HG03378 (cell line): ENCODE results near the gene BMP7.

Experiments used
- ATAC-seq: cut with Tn5 transposase; IDR thresholded peaks from one replicate; pipeline ENCODE4 v1.9.1; 2021; ENCODE audit warnings: mild to moderate bottlenecking, moderate library complexity; ENCODE audit not compliant: unreplicated experiment

BMP7 gene

DNA sequence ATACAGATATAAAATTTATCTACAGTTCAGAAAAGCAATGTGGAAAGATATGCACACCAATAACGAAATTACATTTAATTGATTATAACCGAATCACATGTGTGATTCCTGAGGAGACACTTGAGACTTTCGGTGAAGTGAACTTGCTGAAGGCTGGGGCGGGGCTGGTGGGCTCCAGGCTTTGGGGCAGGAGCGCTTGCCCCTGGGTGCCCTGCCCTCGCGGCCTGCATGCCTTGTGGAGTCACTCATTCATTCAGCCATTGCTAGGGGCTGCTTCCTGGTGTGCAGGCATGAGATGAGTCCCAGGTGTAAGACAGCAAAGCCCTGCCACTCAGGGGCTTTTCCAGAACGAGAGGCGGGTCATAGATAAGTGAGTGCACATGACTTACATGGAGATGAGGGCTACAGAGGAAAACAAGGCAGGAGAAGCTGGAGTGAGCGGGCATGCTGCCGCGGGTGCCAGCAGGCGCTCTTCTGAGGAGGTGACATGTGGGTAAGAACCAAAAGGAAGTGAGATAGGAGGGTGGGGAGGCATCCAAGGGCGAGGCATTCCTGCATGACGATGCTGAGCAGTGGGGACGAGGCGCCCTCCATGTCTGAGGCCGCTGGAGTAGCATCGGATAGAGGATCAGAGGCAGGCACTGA lies 88.7 kb downstream of the BMP7 start:
- ATAC-seq = no peak

DNA sequence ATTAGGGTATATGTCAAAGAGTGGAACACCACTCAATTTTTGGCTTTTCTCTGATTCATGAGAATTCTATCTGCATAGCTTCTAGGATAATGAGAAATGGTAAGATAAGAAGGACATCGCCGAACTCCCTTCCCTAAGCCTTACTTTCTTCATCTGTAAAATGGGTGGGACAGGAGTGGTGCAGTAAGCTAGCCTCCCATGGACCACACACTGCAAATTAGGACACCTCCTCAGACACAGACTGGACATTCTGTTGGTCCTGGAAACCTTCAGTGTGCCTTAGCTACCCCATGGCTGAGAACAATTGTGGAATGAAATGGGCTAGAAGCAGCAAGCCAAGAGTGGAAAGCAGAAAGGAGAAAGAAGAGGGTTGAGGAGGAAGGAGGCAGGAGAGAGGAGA lies 89.6 kb downstream of the BMP7 start:
- ATAC-seq = no peak

DNA sequence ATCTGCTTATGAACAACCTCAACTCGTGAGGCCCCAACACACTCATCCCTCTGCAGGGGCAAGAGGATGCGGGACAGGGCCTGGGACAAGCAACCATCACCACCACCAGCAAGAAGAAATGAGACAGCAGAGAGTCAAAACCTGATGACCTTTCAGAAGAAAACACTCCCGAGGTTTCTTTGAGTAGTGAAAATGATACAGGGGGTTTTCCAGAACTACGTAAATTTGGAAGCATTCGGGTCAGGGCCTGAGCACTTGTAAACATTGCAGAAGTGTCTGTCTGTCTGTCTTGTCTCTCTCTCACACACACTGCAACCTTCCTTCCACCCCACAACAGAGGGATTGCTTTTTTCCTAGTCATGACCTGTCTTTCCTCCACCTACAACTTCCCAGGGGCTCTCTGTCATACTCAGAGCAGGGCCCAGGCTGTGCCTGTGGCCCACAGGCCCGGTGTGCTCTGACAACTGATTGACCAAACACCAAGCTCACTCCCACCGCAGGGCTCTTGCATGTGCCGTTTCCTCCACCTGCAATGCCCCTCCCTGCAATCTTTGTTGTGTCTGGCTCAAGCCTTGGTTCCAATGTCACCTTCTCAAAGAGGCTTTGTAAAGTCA lies 90.9 kb downstream of the BMP7 start:
- no peak for ATAC-seq

DNA sequence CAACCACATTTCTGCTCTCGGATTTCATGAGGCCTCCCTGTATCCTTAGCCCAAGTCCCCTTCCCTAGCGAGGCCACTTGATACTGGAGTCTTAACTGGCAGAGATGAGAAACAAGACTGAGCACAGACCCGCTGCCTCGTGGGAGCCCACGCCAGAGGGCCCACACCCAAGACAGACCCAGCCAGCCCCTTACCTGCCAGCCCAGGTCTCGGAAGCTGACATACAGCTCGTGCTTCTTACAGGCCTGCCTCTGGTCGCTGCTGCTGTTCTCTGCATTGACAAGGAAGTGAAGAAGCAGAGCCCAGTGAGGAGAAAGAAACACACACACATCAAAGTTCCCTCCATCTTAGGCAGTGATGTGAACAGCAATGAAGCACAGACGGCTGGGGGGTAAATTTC lies 91.7 kb downstream of the BMP7 start:
- ATAC-seq = no peak

DNA sequence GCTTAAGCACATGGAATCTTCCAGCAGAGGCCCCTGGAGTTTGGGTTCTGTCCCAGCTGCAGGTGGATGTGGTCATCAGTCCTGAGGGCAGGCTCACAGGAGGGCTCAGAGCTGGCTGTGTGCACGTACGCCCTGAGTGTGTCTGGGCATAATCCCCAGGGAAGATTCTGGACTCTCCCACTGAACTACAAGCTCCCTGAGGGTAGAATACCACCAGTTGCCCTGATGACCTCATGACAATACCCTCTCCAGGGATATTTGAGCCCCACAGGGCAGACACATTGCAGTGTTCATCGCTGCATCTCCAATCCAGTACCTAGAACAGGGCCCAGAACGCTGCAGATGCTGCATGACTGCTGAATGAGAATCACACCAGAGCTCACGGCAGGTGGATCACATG lies 92.5 kb downstream of the BMP7 start:
- no peak for ATAC-seq

DNA sequence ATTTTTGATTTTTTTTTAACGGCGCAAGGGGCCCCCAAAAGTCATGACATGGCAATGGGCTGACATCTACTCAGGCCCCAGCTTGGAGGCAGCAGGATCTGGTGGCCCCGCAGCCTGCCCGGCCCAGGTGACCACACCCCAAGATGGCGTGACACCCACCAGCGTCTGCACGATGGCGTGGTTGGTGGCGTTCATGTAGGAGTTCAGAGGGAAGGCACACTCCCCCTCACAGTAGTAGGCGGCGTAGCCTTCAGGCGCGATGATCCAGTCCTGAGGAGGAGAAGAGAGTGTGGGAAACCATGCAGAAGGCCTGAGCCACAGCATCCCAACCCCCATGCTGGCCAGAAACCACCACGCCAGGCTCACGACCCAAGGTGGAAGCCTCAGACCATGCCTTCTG lies 93.4 kb downstream of the BMP7 start:
- ATAC-seq = no peak

DNA sequence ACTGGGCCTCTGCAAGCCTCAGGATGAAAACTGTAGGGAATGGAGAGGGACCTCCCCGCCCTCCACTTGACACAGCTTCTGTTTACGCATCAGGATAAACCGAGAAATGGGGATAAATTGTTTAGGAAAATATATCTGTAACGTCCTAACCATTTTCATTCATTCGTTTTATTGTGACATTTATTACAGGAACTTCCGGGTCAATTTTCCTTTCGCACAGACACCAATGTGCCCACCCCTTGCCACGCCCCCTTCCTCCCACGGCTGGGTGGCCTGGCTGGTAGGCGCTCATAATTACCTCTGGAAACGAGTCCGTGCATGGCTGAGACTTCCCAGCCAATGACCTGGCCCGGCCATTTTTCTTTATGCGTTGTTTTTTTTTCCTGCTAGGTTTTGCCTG lies 96.1 kb downstream of the BMP7 start:
- ATAC-seq = no peak

DNA sequence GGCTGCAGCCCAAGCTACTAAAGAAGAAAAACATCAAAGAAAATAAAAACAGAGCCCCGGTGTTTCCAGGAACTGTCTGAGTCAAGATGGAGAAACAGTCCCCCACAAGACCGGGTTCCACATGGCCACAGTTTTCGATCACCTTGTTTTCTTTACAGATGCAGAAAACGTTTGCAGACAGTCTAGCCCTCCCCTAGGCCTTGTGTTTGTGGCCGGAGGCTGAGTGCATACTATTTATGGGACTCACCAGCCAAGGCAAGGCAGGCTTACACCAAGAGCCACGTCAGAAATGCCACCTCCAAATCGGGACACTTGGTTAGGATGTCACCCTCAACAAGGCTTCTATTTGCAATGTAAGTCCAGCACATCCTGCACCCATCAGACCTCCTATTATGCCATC lies 97.3 kb downstream of the BMP7 start:
- no peak for ATAC-seq

DNA sequence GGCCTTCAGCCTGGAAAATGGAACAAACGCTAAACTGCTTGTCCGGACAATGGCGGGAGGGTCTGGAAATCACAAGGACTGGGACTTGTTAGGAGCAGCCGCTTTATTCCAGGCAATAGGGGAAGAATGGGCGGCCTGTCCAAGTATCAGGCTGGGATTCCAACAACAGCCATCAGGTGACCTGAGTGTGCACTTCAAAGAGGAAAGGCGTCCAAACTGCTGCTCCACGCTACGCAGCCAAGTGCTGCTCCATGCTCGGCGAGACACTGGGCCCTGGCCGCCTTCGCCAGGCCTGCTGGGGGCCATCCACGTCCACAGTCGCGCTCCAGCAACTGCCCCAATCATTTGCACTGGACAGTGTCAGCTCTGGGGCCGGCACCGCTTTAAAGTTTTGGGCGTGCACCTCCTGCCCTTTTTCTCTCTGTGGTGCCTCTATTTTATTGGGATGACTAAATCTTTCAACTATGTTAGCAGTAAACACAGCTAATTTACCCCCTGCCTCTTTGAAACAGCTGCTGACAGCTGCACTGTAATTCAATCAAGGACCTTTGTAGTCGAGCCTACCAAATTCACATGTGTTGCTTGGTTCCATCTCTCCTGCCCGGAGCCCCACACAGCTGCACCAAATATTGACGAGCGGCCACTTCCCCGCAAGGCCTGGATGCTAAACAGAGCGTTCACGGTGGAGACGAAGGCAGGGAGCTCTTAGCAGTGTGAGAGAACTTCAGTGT lies 98.3 kb downstream of the BMP7 start:
- ATAC-seq = no peak

DNA sequence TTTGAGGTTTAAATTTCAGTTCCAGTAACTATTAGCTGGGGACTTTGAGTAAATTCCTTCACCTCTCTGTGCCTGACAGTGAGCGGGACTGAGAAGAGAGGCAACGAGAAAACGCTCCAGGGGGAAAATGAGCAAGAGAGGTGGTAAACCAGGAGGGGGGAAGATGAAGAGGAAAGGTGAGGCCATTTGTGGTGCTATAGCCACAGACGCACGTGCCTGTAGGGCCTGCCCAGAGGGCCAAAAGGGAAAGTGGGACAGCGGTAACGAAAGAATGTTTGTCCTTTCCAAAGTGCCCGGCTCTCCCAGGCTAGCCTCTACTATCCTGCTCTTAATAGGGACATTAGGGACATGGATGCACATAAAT lies 99.2 kb downstream of the BMP7 start:
- ATAC-seq = no peak

DNA sequence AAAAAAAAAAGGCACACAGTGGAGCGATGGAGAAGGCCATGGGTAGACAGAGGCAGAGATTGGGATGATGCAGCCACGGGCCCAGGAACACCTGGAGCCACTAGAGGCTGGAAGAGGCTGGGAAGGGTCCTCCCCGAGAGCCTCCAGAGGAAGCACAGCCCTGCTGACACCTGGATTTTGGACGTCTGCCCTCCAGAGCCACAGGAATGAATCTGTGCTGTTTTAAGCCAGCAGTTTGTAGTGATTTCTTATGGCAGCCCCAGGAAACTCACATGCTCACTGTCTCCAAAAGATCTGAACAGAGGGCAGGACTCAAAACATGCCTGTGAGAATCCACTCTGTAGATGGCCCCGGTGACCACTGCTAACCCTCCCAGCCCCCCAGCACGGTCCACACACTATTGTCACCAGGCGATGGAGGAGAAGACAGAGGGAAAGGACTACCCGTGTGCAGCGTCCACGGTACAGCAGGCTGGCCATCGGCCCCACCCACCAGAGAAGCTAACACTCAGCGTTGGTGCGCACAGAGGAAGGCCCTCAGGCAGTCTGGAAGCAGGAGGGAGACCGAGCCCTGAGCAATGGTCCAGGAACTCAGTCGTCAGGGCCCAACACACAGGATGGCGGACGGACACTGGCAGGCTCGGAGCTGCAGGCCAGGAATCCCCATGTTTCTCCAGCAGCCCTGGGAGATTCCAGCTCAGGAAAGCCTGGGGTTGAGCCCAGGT lies 99.7 kb downstream of the BMP7 start:
- ATAC-seq = no peak

DNA sequence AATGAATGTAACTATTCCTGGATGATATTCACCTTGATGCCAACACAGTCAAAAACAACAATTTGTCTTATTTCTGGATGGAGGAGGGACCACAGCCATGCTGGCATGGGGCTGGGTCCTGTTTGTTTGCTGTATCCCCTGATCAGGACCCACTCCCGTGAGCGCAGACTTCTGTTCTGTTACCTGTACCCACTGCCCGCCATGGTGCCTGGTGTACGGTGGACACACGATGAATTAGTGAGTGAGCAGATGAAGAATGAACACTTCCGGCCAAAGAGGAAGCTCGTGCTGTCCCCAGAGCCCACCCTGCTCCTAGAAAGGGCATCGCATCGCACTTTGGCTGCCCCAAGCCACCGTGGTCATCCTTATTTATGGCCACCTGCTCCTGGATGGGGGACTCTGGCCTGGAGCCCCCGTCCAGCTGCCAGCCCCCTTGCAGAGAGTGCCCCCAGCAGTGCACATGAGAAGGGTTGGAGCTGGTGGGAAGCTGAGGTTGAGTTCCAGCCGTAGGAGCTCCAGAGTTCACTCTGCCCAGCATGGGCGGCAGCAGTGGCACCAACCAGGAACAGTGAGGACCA lies 100.9 kb downstream of the BMP7 start:
- ATAC-seq = no peak

DNA sequence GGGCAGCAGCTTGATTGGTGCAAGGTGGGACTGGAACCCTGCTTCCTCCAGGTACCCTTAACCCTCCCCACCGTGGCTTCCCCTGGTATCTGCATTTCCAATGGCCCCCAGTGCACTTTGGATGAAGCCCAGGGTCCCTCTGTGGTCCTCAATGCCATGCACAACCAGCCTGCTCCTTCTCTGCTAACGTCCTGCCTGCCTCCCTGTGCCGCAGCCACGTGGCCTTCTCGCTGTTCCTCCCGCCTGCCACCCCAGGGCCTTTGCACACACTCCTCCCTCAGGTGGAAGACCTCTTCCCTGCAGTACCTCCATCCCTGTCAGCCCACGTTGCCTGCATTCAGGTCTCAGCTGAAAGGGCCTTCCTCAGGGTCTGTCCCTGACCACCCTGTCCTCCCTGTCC lies 101.6 kb downstream of the BMP7 start:
- no peak for ATAC-seq

DNA sequence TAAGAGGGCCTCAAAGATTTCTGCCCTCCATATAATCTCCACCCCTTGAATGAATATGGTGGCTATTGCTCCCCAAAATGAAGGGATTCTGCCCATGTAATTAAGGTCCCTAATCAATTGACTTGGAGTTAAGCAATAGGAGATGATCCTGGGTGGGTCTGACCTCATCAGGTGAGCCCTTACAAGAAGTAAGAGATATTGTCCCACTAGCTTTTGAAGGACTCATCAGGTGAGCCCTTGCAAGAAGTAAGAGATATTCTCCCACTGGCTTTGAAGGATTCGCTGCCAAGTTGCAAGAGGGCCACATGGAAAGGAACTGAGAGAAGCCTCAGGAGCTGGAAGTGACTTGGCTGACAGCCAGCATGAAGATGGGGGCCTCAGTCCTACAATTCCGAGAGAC lies 103.4 kb downstream of the BMP7 start:
- ATAC-seq = no peak

DNA sequence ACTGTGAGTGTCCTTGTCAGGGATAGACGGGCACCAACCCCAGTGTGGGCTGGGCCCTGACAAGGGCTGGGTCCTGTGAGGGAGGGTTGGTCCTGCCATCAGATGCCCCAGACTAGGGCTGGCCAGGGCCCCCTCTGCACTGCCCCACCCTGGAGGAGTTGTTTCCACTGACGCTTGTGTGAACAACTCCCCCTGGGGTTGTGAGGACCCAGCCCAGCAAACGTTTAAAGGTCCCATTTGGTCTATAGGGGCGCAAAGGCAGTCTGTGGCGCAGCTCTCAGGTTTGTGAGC lies 104.1 kb downstream of the BMP7 start:
- ATAC-seq = no peak

DNA sequence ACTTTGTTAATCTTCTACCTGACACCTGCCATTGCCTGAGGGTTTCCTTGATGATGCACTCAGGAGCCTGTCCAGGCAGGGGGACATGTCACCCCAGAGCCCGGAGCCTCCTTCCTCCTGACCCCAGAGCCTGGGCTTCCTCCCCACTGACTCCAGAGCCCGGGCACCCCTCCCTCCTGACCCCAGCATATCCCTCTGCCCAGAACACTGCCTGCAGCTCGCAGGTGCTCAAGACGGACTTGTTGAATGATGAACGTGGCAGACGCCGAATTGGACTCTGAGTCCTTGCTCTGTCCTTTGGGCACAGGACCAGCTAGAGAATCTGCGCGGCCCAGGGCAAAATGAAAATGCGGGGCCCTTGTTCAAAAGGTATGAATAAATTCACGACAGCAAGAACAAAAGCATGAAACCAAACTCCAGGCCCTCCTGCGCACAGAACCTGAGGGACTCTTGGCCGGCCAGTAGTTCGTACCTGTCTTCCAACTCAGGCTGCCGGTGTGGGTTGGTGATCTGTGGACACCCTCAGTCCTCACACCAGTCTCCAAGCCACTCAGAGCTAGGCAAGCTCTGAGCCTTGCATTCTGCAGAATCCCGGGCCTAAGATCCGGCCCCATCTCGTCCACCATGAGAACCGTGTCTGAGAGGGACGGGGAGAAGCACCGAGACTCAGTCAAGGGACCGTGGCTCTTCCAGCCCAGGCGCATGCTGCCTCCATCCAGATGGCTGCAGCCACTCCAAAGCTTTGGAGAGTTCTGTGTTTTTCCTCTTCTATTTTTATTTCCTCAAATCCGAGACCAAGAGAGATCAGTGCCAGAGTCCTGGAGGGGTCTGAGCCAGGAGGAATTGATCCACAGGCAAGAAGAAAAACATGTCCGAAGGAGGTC lies 104.7 kb downstream of the BMP7 start:
- ATAC-seq = no peak

DNA sequence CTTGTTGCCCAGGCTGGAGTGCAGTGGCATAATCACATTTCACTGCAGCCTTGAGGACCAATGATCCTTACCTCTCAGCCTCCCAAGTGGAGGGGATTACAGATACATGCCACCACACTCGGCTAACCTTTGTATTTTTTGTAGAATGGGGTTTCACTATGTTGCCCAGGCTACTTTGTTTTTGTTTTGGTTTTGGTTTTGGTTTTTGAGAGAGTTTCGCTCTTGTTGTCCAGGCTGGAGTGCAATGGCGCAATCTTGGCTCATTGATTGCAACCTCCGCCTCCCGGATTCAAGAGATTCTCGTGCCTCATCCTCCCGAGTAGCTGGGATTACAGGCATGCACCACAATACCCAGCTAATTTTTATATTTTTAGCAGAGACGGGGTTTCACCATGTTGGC lies 105.5 kb downstream of the BMP7 start:
- no peak for ATAC-seq

DNA sequence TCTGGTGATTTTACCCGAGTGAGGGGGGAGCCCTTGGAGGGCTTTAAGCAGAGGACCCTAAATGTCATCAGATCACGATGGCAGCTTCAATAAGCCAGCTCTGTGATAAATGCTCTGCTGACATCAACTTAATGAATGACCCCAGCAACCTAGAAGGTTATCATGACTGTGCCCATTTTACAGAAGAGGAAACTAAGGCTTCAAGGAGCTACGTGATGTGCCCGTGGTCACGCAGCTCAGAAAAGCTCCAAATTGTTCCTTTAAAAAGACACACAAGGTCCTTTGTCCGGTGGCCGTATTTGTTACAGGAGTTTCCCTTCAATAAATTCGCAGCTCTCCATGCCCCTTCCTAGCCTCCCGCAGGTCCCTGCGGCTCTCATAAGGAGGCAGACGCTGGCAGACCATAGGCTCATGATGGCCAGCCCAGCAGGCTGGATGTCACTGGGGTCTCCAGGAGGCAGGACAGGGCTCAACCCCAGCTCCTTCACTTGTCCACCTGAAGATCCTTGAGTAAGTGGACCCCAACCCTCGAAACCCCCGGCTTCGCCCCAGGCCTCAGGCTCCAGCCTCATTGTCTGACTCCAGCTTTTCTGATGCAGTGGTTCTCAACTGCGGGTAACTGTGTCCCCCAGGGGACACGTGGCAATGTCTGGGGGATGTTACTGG lies 106.4 kb downstream of the BMP7 start:
- ATAC-seq = no peak

DNA sequence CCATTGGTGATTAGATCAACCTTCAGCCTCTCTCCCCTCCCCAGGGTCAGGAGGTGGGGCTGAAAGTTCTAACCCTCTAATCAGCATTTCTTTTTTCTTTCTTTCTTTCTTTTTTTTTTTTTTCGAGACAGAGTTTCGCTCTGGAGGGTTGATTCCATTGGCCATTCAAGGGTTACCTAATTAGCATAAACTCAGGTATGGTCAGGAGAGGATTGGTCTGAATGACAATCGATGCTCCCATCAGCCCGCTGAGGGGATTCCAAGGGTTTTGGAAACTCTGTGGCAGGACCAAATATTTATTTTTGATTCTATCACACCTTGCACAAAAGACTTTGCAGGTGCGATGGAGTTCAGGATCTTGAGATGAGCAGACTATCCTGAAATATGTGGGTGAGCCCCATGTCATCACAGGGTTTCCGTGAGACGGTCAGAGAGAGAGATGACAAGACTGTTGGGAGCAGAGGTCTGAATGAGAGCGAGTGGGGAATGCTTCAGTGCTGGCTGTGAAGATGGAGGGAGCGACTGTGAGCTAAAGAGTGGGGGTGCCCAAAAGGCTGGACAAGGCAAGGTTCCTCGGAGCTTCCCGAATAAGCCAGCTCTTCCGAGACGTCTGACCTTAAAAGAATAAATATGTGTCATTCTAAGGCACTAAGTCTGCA lies 107.1 kb downstream of the BMP7 start:
- no peak for ATAC-seq

DNA sequence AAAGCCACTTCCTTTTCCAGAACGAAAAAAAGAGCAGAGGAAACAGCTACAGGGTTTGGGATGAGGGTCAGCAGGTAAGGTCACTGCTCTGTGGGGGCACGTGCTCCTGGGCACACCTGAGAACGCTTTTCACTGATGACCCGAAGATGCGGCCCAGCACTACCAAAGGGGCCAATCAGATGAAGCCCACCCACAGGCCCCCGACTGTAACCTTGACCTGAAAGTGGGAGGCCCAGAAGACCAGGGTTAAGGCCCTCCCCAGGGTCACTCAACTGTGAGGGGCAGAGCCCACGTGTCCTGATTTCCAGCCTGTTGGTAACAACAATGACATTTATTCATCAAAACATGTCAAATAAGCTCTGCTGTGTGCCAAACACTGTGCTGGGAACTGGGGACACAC lies 108.0 kb downstream of the BMP7 start:
- ATAC-seq = no peak
